ENCODE data around the gene CLN5. TPM values are rescaled to one million over a fixed set of nuclear protein-coding genes. Genes with fewer than 3 reads are reported as not detected.

The CLN5 gene
- total and polyA plus RNA-seq, 10 of the 15 experiments (the other 5 are each of a cell fraction or from before 2014, with no cell fraction given) = 11.2 to 22.2 (median 13.1) TPM

DNA sequence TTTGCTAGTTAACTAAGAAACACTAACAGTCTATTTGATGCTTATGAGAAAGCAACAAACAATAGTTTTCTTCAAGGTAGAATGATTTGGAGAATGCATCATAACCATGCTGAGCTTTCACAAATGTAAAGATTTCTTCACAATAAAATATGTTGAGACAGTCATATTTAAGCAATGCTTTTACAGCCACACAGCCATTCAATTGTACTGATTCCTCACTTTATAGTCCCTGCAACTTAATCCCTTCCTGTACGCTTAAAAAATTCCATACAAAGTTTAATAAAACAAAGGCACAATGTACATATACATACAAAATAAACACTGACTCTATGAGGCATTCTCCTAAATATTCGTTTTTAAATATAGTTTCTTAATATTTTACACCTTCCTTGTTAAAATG is 48.2 kb upstream of the CLN5 start (continued):
- TF ChIP-seq, protein P1, sequence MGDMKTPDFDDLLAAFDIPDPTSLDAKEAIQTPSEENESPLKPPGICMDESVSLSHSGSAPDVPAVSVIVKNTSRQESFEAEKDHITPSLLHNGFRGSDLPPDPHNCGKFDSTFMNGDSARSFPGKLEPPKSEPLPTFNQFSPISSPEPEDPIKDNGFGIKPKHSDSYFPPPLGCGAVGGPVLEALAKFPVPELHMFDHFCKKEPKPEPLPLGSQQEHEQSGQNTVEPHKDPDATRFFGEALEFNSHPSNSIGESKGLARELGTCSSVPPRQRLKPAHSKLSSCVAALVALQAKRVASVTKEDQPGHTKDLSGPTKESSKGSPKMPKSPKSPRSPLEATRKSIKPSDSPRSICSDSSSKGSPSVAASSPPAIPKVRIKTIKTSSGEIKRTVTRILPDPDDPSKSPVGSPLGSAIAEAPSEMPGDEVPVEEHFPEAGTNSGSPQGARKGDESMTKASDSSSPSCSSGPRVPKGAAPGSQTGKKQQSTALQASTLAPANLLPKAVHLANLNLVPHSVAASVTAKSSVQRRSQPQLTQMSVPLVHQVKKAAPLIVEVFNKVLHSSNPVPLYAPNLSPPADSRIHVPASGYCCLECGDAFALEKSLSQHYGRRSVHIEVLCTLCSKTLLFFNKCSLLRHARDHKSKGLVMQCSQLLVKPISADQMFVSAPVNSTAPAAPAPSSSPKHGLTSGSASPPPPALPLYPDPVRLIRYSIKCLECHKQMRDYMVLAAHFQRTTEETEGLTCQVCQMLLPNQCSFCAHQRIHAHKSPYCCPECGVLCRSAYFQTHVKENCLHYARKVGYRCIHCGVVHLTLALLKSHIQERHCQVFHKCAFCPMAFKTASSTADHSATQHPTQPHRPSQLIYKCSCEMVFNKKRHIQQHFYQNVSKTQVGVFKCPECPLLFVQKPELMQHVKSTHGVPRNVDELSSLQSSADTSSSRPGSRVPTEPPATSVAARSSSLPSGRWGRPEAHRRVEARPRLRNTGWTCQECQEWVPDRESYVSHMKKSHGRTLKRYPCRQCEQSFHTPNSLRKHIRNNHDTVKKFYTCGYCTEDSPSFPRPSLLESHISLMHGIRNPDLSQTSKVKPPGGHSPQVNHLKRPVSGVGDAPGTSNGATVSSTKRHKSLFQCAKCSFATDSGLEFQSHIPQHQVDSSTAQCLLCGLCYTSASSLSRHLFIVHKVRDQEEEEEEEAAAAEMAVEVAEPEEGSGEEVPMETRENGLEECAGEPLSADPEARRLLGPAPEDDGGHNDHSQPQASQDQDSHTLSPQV (IDR thresholded peaks at IDR 0.05) = no peak
- TF ChIP-seq, protein P2, sequence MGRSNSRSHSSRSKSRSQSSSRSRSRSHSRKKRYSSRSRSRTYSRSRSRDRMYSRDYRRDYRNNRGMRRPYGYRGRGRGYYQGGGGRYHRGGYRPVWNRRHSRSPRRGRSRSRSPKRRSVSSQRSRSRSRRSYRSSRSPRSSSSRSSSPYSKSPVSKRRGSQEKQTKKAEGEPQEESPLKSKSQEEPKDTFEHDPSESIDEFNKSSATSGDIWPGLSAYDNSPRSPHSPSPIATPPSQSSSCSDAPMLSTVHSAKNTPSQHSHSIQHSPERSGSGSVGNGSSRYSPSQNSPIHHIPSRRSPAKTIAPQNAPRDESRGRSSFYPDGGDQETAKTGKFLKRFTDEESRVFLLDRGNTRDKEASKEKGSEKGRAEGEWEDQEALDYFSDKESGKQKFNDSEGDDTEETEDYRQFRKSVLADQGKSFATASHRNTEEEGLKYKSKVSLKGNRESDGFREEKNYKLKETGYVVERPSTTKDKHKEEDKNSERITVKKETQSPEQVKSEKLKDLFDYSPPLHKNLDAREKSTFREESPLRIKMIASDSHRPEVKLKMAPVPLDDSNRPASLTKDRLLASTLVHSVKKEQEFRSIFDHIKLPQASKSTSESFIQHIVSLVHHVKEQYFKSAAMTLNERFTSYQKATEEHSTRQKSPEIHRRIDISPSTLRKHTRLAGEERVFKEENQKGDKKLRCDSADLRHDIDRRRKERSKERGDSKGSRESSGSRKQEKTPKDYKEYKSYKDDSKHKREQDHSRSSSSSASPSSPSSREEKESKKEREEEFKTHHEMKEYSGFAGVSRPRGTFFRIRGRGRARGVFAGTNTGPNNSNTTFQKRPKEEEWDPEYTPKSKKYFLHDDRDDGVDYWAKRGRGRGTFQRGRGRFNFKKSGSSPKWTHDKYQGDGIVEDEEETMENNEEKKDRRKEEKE (IDR thresholded peaks at IDR 0.05) = no peak
- TF ChIP-seq ZNF217 (IDR thresholded peaks at IDR 0.05) = no peak
- TF ChIP-seq, protein P3, sequence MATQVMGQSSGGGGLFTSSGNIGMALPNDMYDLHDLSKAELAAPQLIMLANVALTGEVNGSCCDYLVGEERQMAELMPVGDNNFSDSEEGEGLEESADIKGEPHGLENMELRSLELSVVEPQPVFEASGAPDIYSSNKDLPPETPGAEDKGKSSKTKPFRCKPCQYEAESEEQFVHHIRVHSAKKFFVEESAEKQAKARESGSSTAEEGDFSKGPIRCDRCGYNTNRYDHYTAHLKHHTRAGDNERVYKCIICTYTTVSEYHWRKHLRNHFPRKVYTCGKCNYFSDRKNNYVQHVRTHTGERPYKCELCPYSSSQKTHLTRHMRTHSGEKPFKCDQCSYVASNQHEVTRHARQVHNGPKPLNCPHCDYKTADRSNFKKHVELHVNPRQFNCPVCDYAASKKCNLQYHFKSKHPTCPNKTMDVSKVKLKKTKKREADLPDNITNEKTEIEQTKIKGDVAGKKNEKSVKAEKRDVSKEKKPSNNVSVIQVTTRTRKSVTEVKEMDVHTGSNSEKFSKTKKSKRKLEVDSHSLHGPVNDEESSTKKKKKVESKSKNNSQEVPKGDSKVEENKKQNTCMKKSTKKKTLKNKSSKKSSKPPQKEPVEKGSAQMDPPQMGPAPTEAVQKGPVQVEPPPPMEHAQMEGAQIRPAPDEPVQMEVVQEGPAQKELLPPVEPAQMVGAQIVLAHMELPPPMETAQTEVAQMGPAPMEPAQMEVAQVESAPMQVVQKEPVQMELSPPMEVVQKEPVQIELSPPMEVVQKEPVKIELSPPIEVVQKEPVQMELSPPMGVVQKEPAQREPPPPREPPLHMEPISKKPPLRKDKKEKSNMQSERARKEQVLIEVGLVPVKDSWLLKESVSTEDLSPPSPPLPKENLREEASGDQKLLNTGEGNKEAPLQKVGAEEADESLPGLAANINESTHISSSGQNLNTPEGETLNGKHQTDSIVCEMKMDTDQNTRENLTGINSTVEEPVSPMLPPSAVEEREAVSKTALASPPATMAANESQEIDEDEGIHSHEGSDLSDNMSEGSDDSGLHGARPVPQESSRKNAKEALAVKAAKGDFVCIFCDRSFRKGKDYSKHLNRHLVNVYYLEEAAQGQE (IDR thresholded peaks at IDR 0.05; ENCODE audit: low read depth, low read length) = no peak
